GM18498 (cell line): ENCODE results near the gene ATXN1.
"Not testable (repeated sequence)": the region's sequence is repeated elsewhere in the genome, so short reads cannot be mapped to it uniquely, and the experiment has no call there.

ENCODE experiments used
- ATAC-seq: cut with Tn5 transposase; IDR thresholded peaks from one replicate; pipeline ENCODE4 v1.9.1; 2021; ENCODE audit warnings: mild to moderate bottlenecking, moderate library complexity; ENCODE audit not compliant: unreplicated experiment

The ATXN1 gene

DNA sequence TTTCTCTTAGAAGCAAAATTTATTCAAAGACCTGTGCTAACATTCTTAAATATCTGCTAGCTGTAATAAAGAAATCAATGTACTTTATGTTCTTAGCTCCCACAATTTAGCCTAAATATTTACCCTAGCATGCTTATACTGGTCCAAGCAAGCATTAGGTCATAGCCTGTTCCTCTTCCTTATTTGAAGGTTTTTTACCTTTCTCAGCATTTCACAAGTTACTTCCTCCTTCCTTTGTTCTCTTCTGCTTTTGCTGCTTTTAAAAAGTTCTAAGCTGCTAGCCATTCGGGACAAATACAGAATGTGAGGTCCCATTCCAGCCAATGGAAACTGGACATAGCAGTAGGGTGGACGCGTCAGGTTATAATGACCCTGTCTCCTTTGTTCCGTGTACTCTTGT, 354.7 kb downstream of the ATXN1 start:
- ATAC-seq: not testable (repeated sequence)

GRCh38 chr6:16405375-16405774, 355.9 kb downstream of the ATXN1 start:
- no peak for ATAC-seq

- no peak for ATAC-seq
Observed at GRCh38 chr6:16404456-16404855, 356.8 kb downstream of the ATXN1 start.

- ATAC-seq: no peak
Observed at GRCh38 chr6:16403831-16404230, 357.4 kb downstream of the ATXN1 start.

DNA sequence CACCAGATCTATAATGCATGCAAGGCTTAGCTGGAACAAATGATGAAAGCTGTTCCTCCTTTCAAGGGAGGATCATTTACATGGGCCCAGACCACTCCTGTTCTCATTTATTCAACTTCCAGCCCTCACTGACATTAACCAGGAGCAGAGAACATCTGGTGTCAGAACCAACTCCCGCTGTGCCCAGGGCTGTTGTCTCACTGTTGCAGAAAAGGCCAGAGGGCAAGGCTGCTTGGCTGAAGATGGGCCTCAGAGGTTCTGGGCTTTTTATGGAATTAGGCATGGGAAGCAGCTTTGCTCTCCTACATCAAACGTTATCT, 358.7 kb downstream of the ATXN1 start:
- ATAC-seq: no peak

- no peak for ATAC-seq
Observed at GRCh38 chr6:16400248-16400760, 361.0 kb downstream of the ATXN1 start.

- ATAC-seq: no peak
Observed at GRCh38 chr6:16399695-16400094, 361.6 kb downstream of the ATXN1 start.

DNA sequence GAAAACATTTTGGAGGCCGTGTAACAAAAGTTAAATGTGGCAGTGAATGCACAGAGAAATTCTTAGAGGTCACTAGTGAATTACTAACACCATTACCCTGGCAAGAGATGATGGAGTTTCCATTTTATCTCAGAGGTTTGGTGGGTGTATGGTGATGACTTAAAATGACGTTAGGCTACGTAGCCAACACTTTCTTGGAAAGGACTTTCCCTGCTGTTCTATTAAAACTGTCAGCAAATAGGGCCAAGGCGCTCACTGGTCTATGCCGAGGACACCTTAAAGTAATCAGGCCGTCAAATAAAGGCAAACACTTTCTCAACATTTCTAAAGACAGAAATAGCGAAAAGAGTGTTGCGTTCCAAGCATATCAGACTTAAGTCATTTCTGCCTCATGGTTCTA, 362.1 kb downstream of the ATXN1 start:
- ATAC-seq: no peak

DNA sequence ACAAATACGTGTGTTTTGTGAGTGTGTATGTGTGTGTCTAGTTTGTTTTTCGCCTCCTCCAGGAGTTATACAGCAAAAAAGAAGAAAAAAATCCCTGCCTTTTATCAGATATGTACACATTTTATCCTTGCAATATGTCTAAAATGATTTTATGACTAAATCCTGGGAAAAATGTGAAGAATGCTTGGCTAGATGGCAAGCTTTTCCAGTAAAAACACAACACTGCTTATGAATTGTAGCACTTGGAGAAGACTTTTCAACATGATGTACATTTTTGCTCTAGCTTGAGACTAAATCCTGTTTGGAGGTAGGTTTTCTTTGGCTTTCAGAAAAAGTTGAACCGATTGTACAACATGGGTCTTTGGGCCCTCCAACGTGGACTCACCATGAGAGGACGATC, 362.7 kb downstream of the ATXN1 start:
- no peak for ATAC-seq

- ATAC-seq: no peak
Observed at GRCh38 chr6:16397623-16398022, 363.6 kb downstream of the ATXN1 start.

- no peak for ATAC-seq
Observed at GRCh38 chr6:16396497-16397319, 364.6 kb downstream of the ATXN1 start.

- ATAC-seq: no peak
Observed at GRCh38 chr6:16394632-16395031, 366.6 kb downstream of the ATXN1 start.

DNA sequence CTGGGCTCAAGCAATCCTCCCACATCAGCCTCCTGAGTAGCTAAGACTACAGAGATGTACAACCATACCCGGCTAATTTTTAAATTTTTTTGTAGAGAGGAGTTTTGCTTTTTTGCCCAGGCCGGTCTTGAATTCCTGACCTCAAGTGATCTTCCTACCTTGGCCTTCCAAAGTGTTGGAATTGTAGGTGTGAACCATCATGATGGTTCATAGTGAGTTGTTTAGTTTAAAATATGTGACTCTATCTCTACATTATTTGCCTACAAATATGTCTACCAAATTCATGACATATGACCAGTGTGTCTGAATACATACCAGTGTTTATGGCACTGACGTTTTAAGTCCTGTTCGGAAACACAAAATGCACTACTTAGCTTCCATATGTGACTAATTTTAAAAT, 367.9 kb downstream of the ATXN1 start:
- ATAC-seq: no peak

DNA sequence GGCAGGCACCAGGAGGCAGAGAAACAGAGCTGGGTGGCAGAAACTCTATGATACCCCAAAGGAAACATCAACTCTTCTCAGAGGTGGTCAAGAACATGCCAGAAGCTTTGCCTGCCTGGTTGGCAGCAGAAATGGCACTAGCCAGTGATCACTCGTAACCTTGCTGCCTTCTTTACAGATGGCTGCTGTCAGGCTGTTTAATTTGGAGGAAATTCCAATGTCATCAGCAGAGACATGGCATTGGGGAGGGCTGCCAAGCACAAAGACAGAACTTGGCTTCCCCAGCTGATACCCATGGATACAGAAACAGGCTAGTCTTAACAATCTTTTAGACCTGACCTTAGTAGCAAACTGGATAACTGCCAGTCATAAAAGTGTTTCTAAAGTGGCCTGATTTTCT, 369.2 kb downstream of the ATXN1 start:
- ATAC-seq: no peak

DNA sequence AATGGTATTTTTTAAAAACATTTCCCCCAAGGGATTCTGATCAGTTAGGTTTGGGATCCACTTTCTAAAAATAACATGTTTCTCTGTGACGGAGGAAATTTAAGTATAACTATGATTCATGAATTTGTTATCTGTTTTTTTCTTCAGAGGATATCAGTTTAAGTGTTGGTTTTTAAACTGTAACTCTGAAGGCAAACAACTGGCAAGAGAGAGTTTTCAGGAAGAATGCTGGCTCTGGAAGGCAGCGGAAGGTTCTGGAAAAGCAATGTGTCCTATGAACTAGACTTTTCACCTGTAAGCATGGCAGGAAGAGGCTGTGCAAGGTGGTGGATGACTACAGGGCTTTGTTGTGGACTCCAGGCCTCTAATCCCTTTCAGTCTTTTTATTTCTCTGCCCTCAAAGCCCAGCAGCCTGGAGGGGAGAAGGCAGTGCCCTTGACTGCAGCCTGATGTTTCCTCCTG, 369.8 kb downstream of the ATXN1 start:
- no peak for ATAC-seq

DNA sequence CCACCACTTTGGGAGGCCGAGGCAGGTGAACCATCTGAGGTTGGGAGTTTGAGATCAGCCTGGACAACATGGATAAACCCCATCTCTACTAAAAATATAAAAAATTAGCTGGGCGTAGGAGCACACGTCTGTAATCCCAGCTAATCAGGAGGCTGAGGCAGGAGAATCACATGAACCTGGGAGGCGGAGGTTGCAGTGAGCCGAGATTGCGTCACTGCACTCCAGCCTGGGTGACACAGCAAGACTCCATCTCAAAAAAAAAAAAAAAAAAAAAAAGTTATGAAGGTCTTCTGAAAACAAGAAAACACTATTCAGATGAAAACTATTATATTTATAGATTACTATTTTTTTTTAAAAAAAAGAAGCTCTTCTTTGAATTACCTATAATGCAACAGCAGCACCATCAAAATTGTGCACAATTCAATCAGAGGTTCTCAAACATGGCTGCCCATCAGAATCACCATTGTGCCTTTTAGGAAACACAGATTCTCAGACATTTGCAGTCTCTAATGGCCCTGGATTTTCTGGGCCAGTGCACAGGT, 370.3 kb downstream of the ATXN1 start:
- not testable (repeated sequence) for ATAC-seq

DNA sequence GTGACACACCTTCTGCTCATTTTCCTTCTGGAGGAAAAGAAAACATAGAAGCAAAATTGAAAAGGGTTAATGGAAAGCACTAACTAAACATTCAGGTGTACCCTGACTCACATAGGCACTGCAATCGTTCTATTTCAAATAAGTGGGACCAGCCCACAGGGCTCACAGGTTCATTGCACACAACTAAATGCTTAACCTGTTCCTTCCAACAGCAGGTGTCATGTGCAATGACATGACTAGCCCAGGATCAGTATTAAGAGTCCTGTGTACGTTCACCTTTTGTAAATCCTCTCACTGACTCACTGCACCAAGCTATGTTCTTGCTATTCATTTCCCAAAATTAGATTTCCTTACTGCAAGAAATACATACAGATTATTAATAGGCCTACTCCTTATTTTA, 371.6 kb downstream of the ATXN1 start:
- ATAC-seq: no peak

- no peak for ATAC-seq
Observed at GRCh38 chr6:16388488-16388887, 372.8 kb downstream of the ATXN1 start.

GRCh38 chr6:16386057-16386456, 375.2 kb downstream of the ATXN1 start:
- no peak for ATAC-seq

DNA sequence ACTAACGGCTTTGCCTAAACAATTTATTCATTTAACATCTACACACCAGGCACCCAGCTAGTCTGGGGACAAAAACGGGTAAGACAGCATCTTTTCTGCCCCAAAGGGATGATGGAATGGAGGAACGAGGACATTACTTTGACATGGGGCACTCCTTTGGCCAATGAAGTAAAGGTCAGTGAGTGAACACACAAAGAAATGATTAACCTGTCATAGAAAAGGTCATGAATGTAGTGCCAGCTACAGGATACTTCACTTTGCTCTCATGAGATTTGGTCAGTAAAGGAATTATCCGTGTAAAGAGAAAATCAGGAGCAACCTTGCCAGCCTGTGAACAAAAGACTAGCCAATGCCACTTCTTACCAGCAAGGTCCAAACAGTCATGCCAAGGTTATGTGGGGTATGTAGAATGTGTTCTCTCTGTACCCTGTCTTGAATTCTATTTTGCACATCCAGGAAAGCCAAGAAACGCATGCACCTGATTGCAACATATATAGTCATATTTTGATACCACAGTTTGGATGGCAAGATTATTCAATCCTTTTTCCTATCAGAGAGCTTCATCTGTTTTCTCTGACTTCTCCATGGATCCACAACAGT, 377.6 kb downstream of the ATXN1 start:
- no peak for ATAC-seq

GRCh38 chr6:16381968-16382367, 379.3 kb downstream of the ATXN1 start:
- not testable (repeated sequence) for ATAC-seq

DNA sequence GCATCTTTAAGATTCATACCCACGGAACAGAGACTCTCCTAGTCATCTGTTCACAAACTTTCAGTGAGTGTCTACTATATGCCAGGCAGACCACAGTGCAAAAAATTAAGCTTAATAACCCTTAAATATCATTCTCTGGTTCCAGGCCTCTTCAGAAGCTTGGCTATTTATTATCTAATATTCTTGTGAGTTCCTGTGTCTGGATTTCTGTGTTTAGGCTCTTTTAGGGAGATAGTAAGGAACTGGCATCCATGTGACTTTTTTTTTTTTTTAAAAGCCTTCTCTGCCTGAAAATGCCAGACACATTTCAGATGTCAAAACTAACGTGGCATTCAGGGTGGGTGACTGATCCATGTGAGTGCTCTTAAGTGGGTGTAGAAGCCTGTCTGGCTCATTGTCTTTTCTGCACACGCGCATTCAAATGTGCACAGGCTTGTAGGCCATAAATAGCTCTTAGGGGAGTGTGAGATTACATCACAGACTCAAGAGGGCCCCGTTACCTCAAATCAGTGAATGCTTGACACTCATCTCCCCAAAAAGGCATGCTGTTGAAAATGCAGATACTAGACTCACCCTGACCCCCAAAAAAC, 380.9 kb downstream of the ATXN1 start:
- no peak for ATAC-seq
